Rectal smooth muscle tissue (tissue), 1 donor: ENCODE measurements around the gene NOSIP.

Experiments
- H3K27ac ChIP-seq: one replicate; pipeline ENCODE4 v1.7.0; 2013; ENCODE audit warnings: low read depth, low read length, inconsistent platforms
- H3K27me3 ChIP-seq: one replicate; pipeline ENCODE4 v1.7.0; 2013; ENCODE audit warnings: low read length; ENCODE audit not compliant: control insufficient read depth, insufficient read depth
- H3K36me3 ChIP-seq: one replicate; pipeline ENCODE4 v1.7.0; 2013; ENCODE audit warnings: low read length; ENCODE audit not compliant: control insufficient read depth, insufficient read depth
- H3K4me1 ChIP-seq: one replicate; pipeline ENCODE4 v1.7.0; 2013; ENCODE audit warnings: low read length; ENCODE audit not compliant: control insufficient read depth, insufficient read depth
- H3K4me3 ChIP-seq: one replicate; pipeline ENCODE4 v1.7.0; 2013; ENCODE audit warnings: low read length
- H3K9ac ChIP-seq: one replicate; pipeline ENCODE4 v1.7.0; 2013; ENCODE audit warnings: low read length

The NOSIP gene

GRCh38 chr19:49549045-49549444, 31.3 kb downstream of the NOSIP start:
- Histone ChIP-seq H3K27me3 (no peaks in the 10 kb centered on the region), H3K9ac (no peak overlapping the region), H3K4me1 (no peaks in the 10 kb centered on the region), H3K27ac (no peak overlapping the region), H3K4me3 (no peak overlapping the region), H3K36me3 (no peaks in the 10 kb centered on the region)

- H3K27me3 ChIP-seq, result no peaks in the 10 kb centered on the region
- no peak overlapping the region for H3K9ac ChIP-seq
- H3K27ac ChIP-seq, result no peak overlapping the region
- no peak overlapping the region for H3K4me3 ChIP-seq
- no peaks in the 10 kb centered on the region for H3K36me3 ChIP-seq
- no peaks in the 10 kb centered on the region for H3K4me1 ChIP-seq
Measured at GRCh38 chr19:49546825-49547565, 33.4 kb downstream of the NOSIP start.

- Histone ChIP-seq H3K27me3 (no peaks in the 10 kb centered on the region), H3K9ac (no peak overlapping the region), H3K4me1 (no peaks in the 10 kb centered on the region), H3K27ac (no peak overlapping the region), H3K36me3 (no peaks in the 10 kb centered on the region), H3K4me3 (no peak overlapping the region)
Measured at GRCh38 chr19:49544154-49544553, 36.2 kb downstream of the NOSIP start.

- H3K27ac ChIP-seq, result no peak overlapping the region
- H3K36me3 ChIP-seq, result peaks cover 3% of the 10 kb centered on the region
- no peaks in the 10 kb centered on the region for H3K27me3 ChIP-seq
- no peak overlapping the region for H3K4me3 ChIP-seq
- H3K4me1 ChIP-seq, result no peaks in the 10 kb centered on the region
- no peak overlapping the region for H3K9ac ChIP-seq
Measured at GRCh38 chr19:49543032-49543431, 37.3 kb downstream of the NOSIP start.

- Histone ChIP-seq H3K27me3 (no peaks in the 10 kb centered on the region), H3K27ac (no peak overlapping the region), H3K4me3 (no peak overlapping the region), H3K4me1 (no peaks in the 10 kb centered on the region), H3K9ac (no peak overlapping the region), H3K36me3 (peaks cover 3% of the 10 kb centered on the region)
Measured at GRCh38 chr19:49542446-49542845, 37.9 kb downstream of the NOSIP start.

GRCh38 chr19:49541914-49542313, 38.4 kb downstream of the NOSIP start:
- no peaks in the 10 kb centered on the region for H3K4me1 ChIP-seq
- no peak overlapping the region for H3K9ac ChIP-seq
- H3K36me3 ChIP-seq, result peaks cover 8% of the 10 kb centered on the region

GRCh38 chr19:49539192-49539952, 41.0 kb downstream of the NOSIP start:
- no peak overlapping the region for H3K4me3 ChIP-seq
- H3K27ac ChIP-seq, result no peak overlapping the region
- H3K9ac ChIP-seq, result no peak overlapping the region
- no peaks in the 10 kb centered on the region for H3K4me1 ChIP-seq
- peaks cover 8% of the 10 kb centered on the region for H3K36me3 ChIP-seq
- no peaks in the 10 kb centered on the region for H3K27me3 ChIP-seq

More at GRCh38 chr19:49541914-49542313, 38.4 kb downstream of the NOSIP start:
- no peak overlapping the region for H3K4me3 ChIP-seq
- no peaks in the 10 kb centered on the region for H3K27me3 ChIP-seq
- no peak overlapping the region for H3K27ac ChIP-seq

- no peaks in the 10 kb centered on the region for H3K27me3 ChIP-seq
- H3K4me3 ChIP-seq, result no peak overlapping the region
- H3K9ac ChIP-seq, result peak overlapping the region; percentile 21
- peaks cover 8% of the 10 kb centered on the region for H3K36me3 ChIP-seq
- no peak overlapping the region for H3K27ac ChIP-seq
- H3K4me1 ChIP-seq, result peaks cover 3% of the 10 kb centered on the region
Measured at GRCh38 chr19:49538643-49539042, 41.7 kb downstream of the NOSIP start.

- no peak overlapping the region for H3K27ac ChIP-seq
- H3K36me3 ChIP-seq, result peaks cover 8% of the 10 kb centered on the region
- H3K27me3 ChIP-seq, result no peaks in the 10 kb centered on the region
- no peak overlapping the region for H3K4me3 ChIP-seq
- no peak overlapping the region for H3K9ac ChIP-seq
- H3K4me1 ChIP-seq, result peaks cover 6% of the 10 kb centered on the region
Measured at GRCh38 chr19:49536921-49537462, 43.4 kb downstream of the NOSIP start.

- Histone ChIP-seq H3K27me3 (no peaks in the 10 kb centered on the region), H3K27ac (no peak overlapping the region), H3K36me3 (peaks cover 8% of the 10 kb centered on the region), H3K9ac (no peak overlapping the region), H3K4me1 (peaks cover 6% of the 10 kb centered on the region), H3K4me3 (no peak overlapping the region)
Measured at GRCh38 chr19:49534632-49535385, 45.5 kb downstream of the NOSIP start.

GRCh38 chr19:49533551-49534488, 46.5 kb downstream of the NOSIP start:
- peaks cover 6% of the 10 kb centered on the region for H3K36me3 ChIP-seq
- H3K4me3 ChIP-seq, result peak overlapping the region; percentile 73
- no peak overlapping the region for H3K27ac ChIP-seq
- no peaks in the 10 kb centered on the region for H3K27me3 ChIP-seq
- H3K4me1 ChIP-seq, result peaks cover 6% of the 10 kb centered on the region
- no peak overlapping the region for H3K9ac ChIP-seq
